ENCODE measurements around the gene COLQ.
"Not testable (repeated sequence)": the region's sequence is repeated elsewhere in the genome, so short reads cannot be mapped to it uniquely, and the experiment has no call there.

Gene COLQ
- 24.7 to 29.0 reads per million in 2 donors for total RNA-seq

GRCh38 chr3:15521573-15521965 lies at the start of gene COLQ:
Gene COLQ (minus strand): TSS chr3:15521706. CDS start chr3:15521625, 81 bp downstream.
- no peak for DNase-seq

GRCh38 chr3:15563190-15563589 lies 41.7 kb upstream of the COLQ start:
- DNase-seq: no peak

- DNase-seq: no peak
These were observed 41.1 kb upstream of the COLQ start for GRCh38 chr3:15562560-15562959.

- DNase-seq: no peak
These were observed 37.1 kb upstream of the COLQ start for GRCh38 chr3:15558581-15558980.

GRCh38 chr3:15557511-15557946 lies 36.0 kb upstream of the COLQ start:
- peak; percentile 44 for DNase-seq

GRCh38 chr3:15556512-15556911 lies 35.0 kb upstream of the COLQ start:
- DNase-seq: no peak

- DNase-seq: no peak
These were observed 32.2 kb upstream of the COLQ start for GRCh38 chr3:15553749-15554148.

- no peak for DNase-seq
These were observed 30.4 kb upstream of the COLQ start for GRCh38 chr3:15551902-15552301.

- DNase-seq: no peak
These were observed 28.3 kb upstream of the COLQ start for GRCh38 chr3:15549846-15550245.

- no peak for DNase-seq
These were observed 21.1 kb upstream of the COLQ start for GRCh38 chr3:15542614-15543013.

GRCh38 chr3:15541371-15541770 lies 19.9 kb upstream of the COLQ start:
- no peak for DNase-seq

GRCh38 chr3:15539066-15539465 lies 17.6 kb upstream of the COLQ start:
- no peak for DNase-seq

- DNase-seq: no peak
These were observed 16.8 kb upstream of the COLQ start for GRCh38 chr3:15538345-15538744.

GRCh38 chr3:15536856-15537255 lies 15.3 kb upstream of the COLQ start:
- no peak for DNase-seq

- DNase-seq: no peak
These were observed 14.2 kb upstream of the COLQ start for GRCh38 chr3:15535732-15536131.

- DNase-seq: not testable (repeated sequence)
These were observed 11.1 kb upstream of the COLQ start for GRCh38 chr3:15532614-15533013.

GRCh38 chr3:15531346-15531745 lies 9.8 kb upstream of the COLQ start:
- DNase-seq: no peak

GRCh38 chr3:15528854-15529537 lies 7.5 kb upstream of the COLQ start:
- no peak for DNase-seq

- no peak for DNase-seq
These were observed 5.5 kb upstream of the COLQ start for GRCh38 chr3:15527031-15527459.

- DNase-seq: no peak
These were observed 4.3 kb upstream of the COLQ start for GRCh38 chr3:15525790-15526189.

- DNase-seq: no peak
These were observed 2.3 kb upstream of the COLQ start for GRCh38 chr3:15523660-15524417.

- no peak for DNase-seq
These were observed 510 bp upstream of the COLQ start for GRCh38 chr3:15522016-15522415.

GRCh38 chr3:15520804-15521572 lies 518 bp downstream of the COLQ start:
- DNase-seq: no peak

- DNase-seq: no peak
These were observed 1.3 kb downstream of the COLQ start for GRCh38 chr3:15520185-15520584.

All from T-helper 9 cell (primary cell).